Measurements from ENCODE around the gene TGFBI.

GRCh38 chr5:136106351-136107031 is 77.7 kb downstream of the TGFBI start:
- TF ChIP-seq POLR2AphosphoS5 (IDR thresholded peaks at IDR 0.05) (no peak), POLR2A (IDR thresholded peaks at IDR 0.05) (no peak), CTCF (IDR thresholded peaks at IDR 0.05) (no peak)

Data from upper lobe of left lung (tissue), 4 donors.